ENCODE measurements around the gene PIP5K1C.
"Not testable (repeated sequence)": the region's sequence is repeated elsewhere in the genome, so short reads cannot be mapped to it uniquely, and the experiment has no call there.

PIP5K1C gene

GRCh38 chr19:3656073-3656746 is 44.1 kb downstream of the PIP5K1C start:
- H3K9ac ChIP-seq (ENCODE audit: low read length) = peak overlapping the region; percentile 83
- H3K36me3 ChIP-seq (ENCODE audit: control insufficient read depth, insufficient read depth, low read length, severe bottlenecking) = peaks cover 56% of the 10 kb centered on the region
- no peak for DNase-seq (ENCODE audit: low read depth)
- peaks cover 7% of the 10 kb centered on the region for H3K4me1 ChIP-seq (ENCODE audit: control insufficient read depth, insufficient read depth, low read length)
- H3K4me3 ChIP-seq (ENCODE audit: low read length) = no peak overlapping the region
- no peaks in the 10 kb centered on the region for H3K9me3 ChIP-seq (ENCODE audit: control insufficient read depth, low read length)
- H3K27me3 ChIP-seq (replicated peaks; ENCODE audit: control insufficient read depth, insufficient read depth, low read length) = no peaks in the 10 kb centered on the region

- peaks cover 7% of the 10 kb centered on the region for H3K4me1 ChIP-seq (ENCODE audit: control insufficient read depth, insufficient read depth, low read length)
- peaks cover 52% of the 10 kb centered on the region for H3K36me3 ChIP-seq (ENCODE audit: control insufficient read depth, insufficient read depth, low read length, severe bottlenecking)
- DNase-seq (ENCODE audit: low read depth) = no peak
Measured at GRCh38 chr19:3655402-3656072, 44.7 kb downstream of the PIP5K1C start.

GRCh38 chr19:3653865-3654513 is 46.3 kb downstream of the PIP5K1C start:
- peaks cover 7% of the 10 kb centered on the region for H3K4me1 ChIP-seq (ENCODE audit: control insufficient read depth, insufficient read depth, low read length)
- DNase-seq (ENCODE audit: low read depth) = no peak
- H3K9me3 ChIP-seq (ENCODE audit: control insufficient read depth, low read length) = no peaks in the 10 kb centered on the region
- no peak overlapping the region for H3K4me3 ChIP-seq (ENCODE audit: low read length)
- no peak overlapping the region for H3K9ac ChIP-seq (ENCODE audit: low read length)
- H3K36me3 ChIP-seq (ENCODE audit: control insufficient read depth, insufficient read depth, low read length, severe bottlenecking) = peaks cover 40% of the 10 kb centered on the region
- H3K27me3 ChIP-seq (replicated peaks; ENCODE audit: control insufficient read depth, insufficient read depth, low read length) = no peaks in the 10 kb centered on the region

More at GRCh38 chr19:3655402-3656072, 44.7 kb downstream of the PIP5K1C start:
- Histone ChIP-seq H3K27me3 (replicated peaks; ENCODE audit: control insufficient read depth, insufficient read depth, low read length) (no peaks in the 10 kb centered on the region), H3K9me3 (ENCODE audit: control insufficient read depth, low read length) (no peaks in the 10 kb centered on the region), H3K9ac (ENCODE audit: low read length) (peak overlapping the region; percentile 83), H3K4me3 (ENCODE audit: low read length) (no peak overlapping the region)

- H3K9ac ChIP-seq (ENCODE audit: low read length) = no peak overlapping the region
- H3K9me3 ChIP-seq (ENCODE audit: control insufficient read depth, low read length) = no peaks in the 10 kb centered on the region
- no peaks in the 10 kb centered on the region for H3K27me3 ChIP-seq (replicated peaks; ENCODE audit: control insufficient read depth, insufficient read depth, low read length)
- no peak for DNase-seq (ENCODE audit: low read depth)
- peaks cover 7% of the 10 kb centered on the region for H3K4me1 ChIP-seq (ENCODE audit: control insufficient read depth, insufficient read depth, low read length)
- H3K36me3 ChIP-seq (ENCODE audit: control insufficient read depth, insufficient read depth, low read length, severe bottlenecking) = peaks cover 38% of the 10 kb centered on the region
- no peak overlapping the region for H3K4me3 ChIP-seq (ENCODE audit: low read length)
Measured at GRCh38 chr19:3653081-3653795, 47.0 kb downstream of the PIP5K1C start.

GRCh38 chr19:3652422-3652821 is 47.8 kb downstream of the PIP5K1C start:
- Histone ChIP-seq H3K4me3 (ENCODE audit: low read length) (no peak overlapping the region), H3K4me1 (ENCODE audit: control insufficient read depth, insufficient read depth, low read length) (peaks cover 7% of the 10 kb centered on the region), H3K9me3 (ENCODE audit: control insufficient read depth, low read length) (no peaks in the 10 kb centered on the region), H3K9ac (ENCODE audit: low read length) (no peak overlapping the region), H3K36me3 (ENCODE audit: control insufficient read depth, insufficient read depth, low read length, severe bottlenecking) (peaks cover 30% of the 10 kb centered on the region), H3K27me3 (replicated peaks; ENCODE audit: control insufficient read depth, insufficient read depth, low read length) (no peaks in the 10 kb centered on the region)
- no peak for DNase-seq (ENCODE audit: low read depth)

- peaks cover 23% of the 10 kb centered on the region for H3K36me3 ChIP-seq (ENCODE audit: control insufficient read depth, insufficient read depth, low read length, severe bottlenecking)
- DNase-seq (ENCODE audit: low read depth) = no peak
- no peak overlapping the region for H3K4me3 ChIP-seq (ENCODE audit: low read length)
- no peaks in the 10 kb centered on the region for H3K9me3 ChIP-seq (ENCODE audit: control insufficient read depth, low read length)
- no peak overlapping the region for H3K9ac ChIP-seq (ENCODE audit: low read length)
- no peaks in the 10 kb centered on the region for H3K27me3 ChIP-seq (replicated peaks; ENCODE audit: control insufficient read depth, insufficient read depth, low read length)
- H3K4me1 ChIP-seq (ENCODE audit: control insufficient read depth, insufficient read depth, low read length) = peaks cover 7% of the 10 kb centered on the region
Measured at GRCh38 chr19:3651684-3652083, 48.6 kb downstream of the PIP5K1C start.

GRCh38 chr19:3649888-3650287 is 50.4 kb downstream of the PIP5K1C start:
- H3K4me1 ChIP-seq (ENCODE audit: control insufficient read depth, insufficient read depth, low read length) = peaks cover 2% of the 10 kb centered on the region
- no peak overlapping the region for H3K4me3 ChIP-seq (ENCODE audit: low read length)
- no peaks in the 10 kb centered on the region for H3K9me3 ChIP-seq (ENCODE audit: control insufficient read depth, low read length)
- no peak overlapping the region for H3K9ac ChIP-seq (ENCODE audit: low read length)
- no peaks in the 10 kb centered on the region for H3K27me3 ChIP-seq (replicated peaks; ENCODE audit: control insufficient read depth, insufficient read depth, low read length)
- peaks cover 27% of the 10 kb centered on the region for H3K36me3 ChIP-seq (ENCODE audit: control insufficient read depth, insufficient read depth, low read length, severe bottlenecking)
- DNase-seq (ENCODE audit: low read depth) = no peak

- DNase-seq (ENCODE audit: low read depth) = no peak
- no peaks in the 10 kb centered on the region for H3K9me3 ChIP-seq (ENCODE audit: control insufficient read depth, low read length)
Measured at GRCh38 chr19:3648037-3648905, 52.0 kb downstream of the PIP5K1C start.

GRCh38 chr19:3647102-3647501 is 53.2 kb downstream of the PIP5K1C start:
- H3K9ac ChIP-seq (ENCODE audit: low read length); DNase-seq (ENCODE audit: low read depth); H3K9me3 ChIP-seq (ENCODE audit: control insufficient read depth, low read length); H3K4me3 ChIP-seq (ENCODE audit: low read length); H3K4me1 ChIP-seq (ENCODE audit: control insufficient read depth, insufficient read depth, low read length); H3K27me3 ChIP-seq (replicated peaks; ENCODE audit: control insufficient read depth, insufficient read depth, low read length): not testable (repeated sequence)
- H3K36me3 ChIP-seq (ENCODE audit: control insufficient read depth, insufficient read depth, low read length, severe bottlenecking) = peaks cover 23% of the 10 kb centered on the region

More at GRCh38 chr19:3648037-3648905, 52.0 kb downstream of the PIP5K1C start:
- H3K27me3 ChIP-seq (replicated peaks; ENCODE audit: control insufficient read depth, insufficient read depth, low read length) = no peaks in the 10 kb centered on the region
- no peak overlapping the region for H3K4me3 ChIP-seq (ENCODE audit: low read length)
- no peak overlapping the region for H3K9ac ChIP-seq (ENCODE audit: low read length)
- peaks cover 3% of the 10 kb centered on the region for H3K4me1 ChIP-seq (ENCODE audit: control insufficient read depth, insufficient read depth, low read length)
- H3K36me3 ChIP-seq (ENCODE audit: control insufficient read depth, insufficient read depth, low read length, severe bottlenecking) = peaks cover 28% of the 10 kb centered on the region

GRCh38 chr19:3646336-3647092 is 53.8 kb downstream of the PIP5K1C start:
- Histone ChIP-seq H3K9me3 (ENCODE audit: control insufficient read depth, low read length) (no peaks in the 10 kb centered on the region), H3K27me3 (replicated peaks; ENCODE audit: control insufficient read depth, insufficient read depth, low read length) (no peaks in the 10 kb centered on the region), H3K36me3 (ENCODE audit: control insufficient read depth, insufficient read depth, low read length, severe bottlenecking) (peaks cover 24% of the 10 kb centered on the region), H3K4me1 (ENCODE audit: control insufficient read depth, insufficient read depth, low read length) (peaks cover 3% of the 10 kb centered on the region), H3K4me3 (ENCODE audit: low read length) (no peak overlapping the region), H3K9ac (ENCODE audit: low read length) (no peak overlapping the region)
- no peak for DNase-seq (ENCODE audit: low read depth)

Data from adipocyte (in vitro differentiated cells).